Ascending aorta (tissue), 2 donors: Measurements from ENCODE around the gene TASOR2. TPM values are rescaled to one million over a fixed set of nuclear protein-coding genes. Genes with fewer than 3 reads are reported as not detected.

Experiments used
- DNase-seq, 2 donors: peaks; one replicate each; pipeline ENCODE4 v3.0.0-alpha.2; 2019; ENCODE audit warnings: low spot score in 2 of 2
- H3K27ac ChIP-seq, 2 donors: fragments of 200-600 bp; sonication (generic); one replicate each; pipeline ENCODE4 v1.5.1; 2016 to 2017; ENCODE audit warnings: mild to moderate bottlenecking in 1 of 2
- H3K27me3 ChIP-seq: fragments of 200-600 bp; sonication (generic); one replicate; pipeline ENCODE4 v1.5.1; 2017
- H3K36me3 ChIP-seq, 2 donors: fragments of 200-600 bp; sonication (generic); one replicate each; pipeline ENCODE4 v1.5.1; 2016
- H3K4me1 ChIP-seq, 2 donors: fragments of 200-600 bp; sonication (generic); one replicate each; pipeline ENCODE4 v1.5.1; 2016 to 2017; ENCODE audit warnings: mild to moderate bottlenecking in 1 of 2
- H3K4me3 ChIP-seq, 2 donors: fragments of 200-600 bp; sonication (generic); one replicate each; pipeline ENCODE4 v1.5.1; 2016 to 2017; ENCODE audit warnings: mild to moderate bottlenecking in 1 of 2
- H3K9me3 ChIP-seq, 2 donors: fragments of 200-600 bp; sonication (generic); one replicate each; pipeline ENCODE4 v1.5.1; 2016
- intact Hi-C: fragments of 100-400 bp; cut with DNase I; formaldehyde crosslinking; loops from one replicate; pipeline ENCODE4 v1.15.1; 2023
- total RNA-seq: library from RNA; depleted of rRNA; stranded (reverse); fragments of >200 nt; gene quantifications from one replicate; pipeline ENCODE4 v1.1.0, GENCODE V29; 2016
- TF ChIP-seq, protein P1 (sequence below), 3 experiments: fragments of 200-600 bp in 2 of 3; fragments of 450-650 bp in 1 of 3; sonication (generic) in 2 of 3; IDR thresholded peaks; one replicate each; pipeline ENCODE4 v1.5.1; 2016 to 2019; ENCODE audit warnings: antibody characterized with exemption in 3 of 3, mild to moderate bottlenecking in 1 of 3, moderate library complexity in 1 of 3

The TASOR2 gene
- total RNA-seq, 1 donor from 2014 or later: 12.2 TPM

DNA sequence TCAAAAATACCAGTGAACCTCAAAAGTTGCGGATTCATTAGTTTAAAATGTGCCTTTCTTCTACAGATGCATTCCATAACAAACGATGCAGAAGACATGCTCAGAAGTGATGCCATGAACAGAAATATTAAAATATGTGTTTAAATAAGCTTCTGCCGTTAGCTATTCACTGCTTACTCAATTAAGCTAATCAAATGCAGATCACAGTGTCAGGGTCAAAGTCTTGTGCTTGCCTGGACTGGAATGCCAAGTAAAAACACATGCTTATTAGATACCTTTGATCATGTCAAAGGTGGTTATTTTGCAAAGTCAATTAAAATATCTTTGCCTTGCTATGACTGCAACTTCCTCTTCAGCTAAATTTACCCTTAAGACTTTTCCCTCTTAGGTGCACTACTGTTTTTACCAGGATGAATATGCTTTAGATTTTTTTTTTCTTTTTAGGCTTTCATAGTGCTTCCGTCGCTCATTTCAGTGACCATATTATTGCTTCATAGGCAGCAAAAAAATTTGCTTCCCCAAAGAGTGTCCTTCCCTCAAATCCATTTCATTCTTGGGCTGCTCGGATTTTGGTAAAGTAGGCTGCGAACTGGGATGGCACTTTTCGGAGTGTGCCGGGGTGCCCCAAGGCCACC lies 19.1 kb upstream of the TASOR2 start:
- intact Hi-C loops: loop anchor here (2.0 kb wide), 1 partner anchor 33 kb away; no protein-coding TSS in a partner anchor
- no peaks in the 10 kb centered on the region for H3K9me3 ChIP-seq
- peak overlapping the region; percentile 78 to 99 for H3K4me3 ChIP-seq
- no peak for DNase-seq
- peak overlapping the region; percentile 73 to 85 for H3K27ac ChIP-seq
- TF ChIP-seq, protein P1, sequence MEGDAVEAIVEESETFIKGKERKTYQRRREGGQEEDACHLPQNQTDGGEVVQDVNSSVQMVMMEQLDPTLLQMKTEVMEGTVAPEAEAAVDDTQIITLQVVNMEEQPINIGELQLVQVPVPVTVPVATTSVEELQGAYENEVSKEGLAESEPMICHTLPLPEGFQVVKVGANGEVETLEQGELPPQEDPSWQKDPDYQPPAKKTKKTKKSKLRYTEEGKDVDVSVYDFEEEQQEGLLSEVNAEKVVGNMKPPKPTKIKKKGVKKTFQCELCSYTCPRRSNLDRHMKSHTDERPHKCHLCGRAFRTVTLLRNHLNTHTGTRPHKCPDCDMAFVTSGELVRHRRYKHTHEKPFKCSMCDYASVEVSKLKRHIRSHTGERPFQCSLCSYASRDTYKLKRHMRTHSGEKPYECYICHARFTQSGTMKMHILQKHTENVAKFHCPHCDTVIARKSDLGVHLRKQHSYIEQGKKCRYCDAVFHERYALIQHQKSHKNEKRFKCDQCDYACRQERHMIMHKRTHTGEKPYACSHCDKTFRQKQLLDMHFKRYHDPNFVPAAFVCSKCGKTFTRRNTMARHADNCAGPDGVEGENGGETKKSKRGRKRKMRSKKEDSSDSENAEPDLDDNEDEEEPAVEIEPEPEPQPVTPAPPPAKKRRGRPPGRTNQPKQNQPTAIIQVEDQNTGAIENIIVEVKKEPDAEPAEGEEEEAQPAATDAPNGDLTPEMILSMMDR (IDR thresholded peaks at IDR 0.05): no peak
- H3K27me3 ChIP-seq: no peaks in the 10 kb centered on the region
- no peaks in the 10 kb centered on the region for H3K36me3 ChIP-seq
- H3K4me1 ChIP-seq: peaks cover 0 to 17% of the 10 kb centered on the region in 2 donors

DNA sequence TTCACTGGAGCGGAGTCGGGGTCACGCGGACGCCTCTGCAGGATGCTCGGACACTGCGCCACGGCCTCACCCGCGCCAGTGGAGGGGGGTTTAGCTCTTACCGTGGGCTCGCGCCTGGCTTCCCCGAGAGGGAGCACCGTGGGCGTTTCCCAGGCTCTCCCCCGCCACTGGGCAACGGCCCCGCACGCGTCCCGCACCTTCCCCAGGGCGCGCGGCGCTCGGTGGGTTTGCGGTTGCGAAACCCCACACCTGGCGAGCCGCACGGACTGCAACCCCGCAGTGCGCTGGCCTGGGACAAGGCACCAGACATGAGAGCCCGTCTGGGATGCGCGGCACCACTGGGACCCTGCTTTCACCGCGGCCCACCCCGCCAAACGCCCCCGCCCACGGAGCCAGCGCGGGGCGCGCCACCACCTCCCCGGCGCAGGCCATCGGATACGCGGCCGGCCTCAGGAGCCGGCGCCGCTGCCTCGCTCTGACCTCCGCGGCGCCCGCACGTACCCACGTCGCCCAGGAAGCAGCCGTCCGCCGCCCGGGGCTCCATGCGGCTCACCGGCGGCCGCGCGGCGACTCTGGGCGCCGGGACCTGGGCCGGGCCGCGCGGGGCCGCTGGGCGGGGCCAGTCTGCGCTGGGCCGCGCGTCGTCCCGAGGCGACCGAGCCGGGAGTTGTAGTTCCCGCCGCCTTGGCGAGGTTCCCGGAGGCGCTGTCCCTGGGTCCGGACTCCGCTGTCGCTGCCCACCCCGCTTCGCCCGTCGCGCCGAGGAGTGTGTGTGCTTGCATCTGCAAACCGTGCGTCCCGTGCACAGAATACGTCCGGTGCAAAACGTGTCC lies 18.4 kb upstream of the TASOR2 start, which contains the start of gene ASB13:
ASB13 (minus strand) TSS at position 588 of the 833 bp plus-strand sequence; CDS start at position 544, 44 bp downstream.
- Histone ChIP-seq H3K4me1 (peaks cover 0 to 17% of the 10 kb centered on the region in 2 donors), H3K27me3 (no peaks in the 10 kb centered on the region), H3K27ac (peak within 1 kb of the TSS; percentile 73 to 85), H3K4me3 (peak within 1 kb of the TSS; percentile 78 to 99), H3K9me3 (no peaks in the 10 kb centered on the region), H3K36me3 (no peaks in the 10 kb centered on the region)
- intact Hi-C loops: loop anchor here (2.0 kb wide), 1 partner anchor 33 kb away; no protein-coding TSS in a partner anchor
- TF ChIP-seq, protein P1 (IDR thresholded peaks at IDR 0.05): no peak
- peak in 1 of 2 donors; percentile 78 for DNase-seq

DNA sequence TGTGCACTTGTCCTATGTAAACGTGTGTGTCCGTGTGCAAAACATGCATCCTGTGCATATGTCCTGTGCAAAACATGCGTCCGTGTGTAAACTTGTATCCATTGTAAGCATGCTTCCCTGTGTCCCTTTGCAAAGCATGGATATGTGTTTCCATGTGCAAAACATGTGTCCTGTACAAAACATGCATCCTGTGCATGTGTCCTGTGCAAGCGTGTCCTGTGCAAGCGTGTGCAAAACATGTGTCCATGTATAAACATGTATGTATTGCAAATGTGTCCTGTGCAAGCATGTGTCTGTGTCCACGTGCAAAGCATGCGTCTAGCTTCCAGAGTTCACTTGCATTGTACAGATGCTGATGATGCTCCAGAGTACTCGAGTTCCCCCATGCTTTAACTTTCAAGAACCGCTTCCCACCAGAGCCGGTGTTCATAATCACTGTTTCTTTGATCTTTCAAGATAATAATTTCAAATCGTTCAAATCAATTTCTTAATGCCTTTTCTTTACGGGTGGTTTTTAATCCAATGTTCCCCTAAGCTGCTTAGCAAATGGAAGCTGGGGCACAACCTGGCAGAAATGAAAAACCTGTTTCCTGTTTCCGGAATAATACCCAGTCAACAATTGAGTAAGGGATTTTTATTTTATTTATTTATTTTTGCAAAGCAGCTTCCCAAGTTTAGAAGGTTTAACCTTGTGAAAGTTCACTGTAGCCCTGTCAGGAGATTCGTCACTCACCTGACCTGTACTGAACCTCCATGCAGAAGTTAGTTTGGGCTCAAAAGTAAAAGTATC lies 17.6 kb upstream of the TASOR2 start:
- no peak overlapping the region for H3K27ac ChIP-seq

DNA sequence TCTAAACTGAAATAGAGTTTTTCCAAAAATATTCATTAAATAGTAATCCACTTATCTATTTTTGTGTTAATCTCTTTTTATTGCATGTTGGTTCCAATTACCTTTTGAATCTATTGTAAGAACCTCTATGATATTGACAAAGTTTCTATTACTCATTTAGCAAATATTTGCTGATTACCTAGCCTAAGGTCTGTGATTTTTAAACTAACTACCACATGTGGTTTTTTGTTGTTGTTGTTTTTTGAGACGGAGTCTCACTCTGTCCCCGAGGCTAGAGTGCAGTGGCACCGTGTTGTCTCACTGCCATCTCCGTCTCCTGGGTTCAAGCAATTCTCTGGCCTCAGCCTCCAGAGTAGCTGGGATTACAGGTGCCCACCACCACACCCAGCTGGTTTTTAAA lies 16.2 kb upstream of the TASOR2 start:
- Histone ChIP-seq H3K27ac (no peak overlapping the region), H3K36me3 (no peaks in the 10 kb centered on the region), H3K4me1 (peaks cover 0 to 15% of the 10 kb centered on the region in 2 donors), H3K4me3 (no peak overlapping the region), H3K9me3 (no peaks in the 10 kb centered on the region), H3K27me3 (no peaks in the 10 kb centered on the region)
- TF ChIP-seq, protein P1 (IDR thresholded peaks at IDR 0.05): no peak
- DNase-seq: no peak
- intact Hi-C loops: no loop called here

More for the DNA sequence above, 17.6 kb upstream of the TASOR2 start:
- Histone ChIP-seq H3K4me3 (peak overlapping the region; percentile 78 to 99), H3K9me3 (no peaks in the 10 kb centered on the region), H3K27me3 (no peaks in the 10 kb centered on the region), H3K4me1 (peaks cover 0 to 17% of the 10 kb centered on the region in 2 donors), H3K36me3 (no peaks in the 10 kb centered on the region)
- intact Hi-C loops: loop anchor here (2.0 kb wide), 1 partner anchor 34 kb away; no protein-coding TSS in a partner anchor
- TF ChIP-seq, protein P1 (IDR thresholded peaks at IDR 0.05): no peak
- no peak for DNase-seq

DNA sequence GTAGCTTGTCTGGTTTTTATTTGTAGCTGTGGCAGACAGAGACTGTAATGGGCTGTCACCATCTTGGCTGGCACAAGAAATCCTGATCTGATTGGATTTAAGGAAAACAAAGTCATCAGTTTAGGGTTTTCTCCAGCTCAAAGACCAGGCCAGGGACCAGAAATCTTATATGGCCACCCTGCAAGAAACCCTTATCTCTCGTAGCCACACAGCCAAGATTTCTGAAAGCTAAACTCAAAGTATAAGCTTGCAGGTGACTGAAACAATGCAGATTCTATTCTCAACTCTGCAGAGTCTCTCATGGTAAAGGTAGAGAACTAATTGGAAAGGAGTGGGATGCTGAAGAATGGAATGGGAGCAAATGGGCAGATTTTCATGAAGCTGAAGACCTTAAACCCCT lies 15.0 kb upstream of the TASOR2 start:
- DNase-seq: no peak
- TF ChIP-seq, protein P1 (IDR thresholded peaks at IDR 0.05): no peak
- Histone ChIP-seq H3K9me3 (no peaks in the 10 kb centered on the region), H3K36me3 (no peaks in the 10 kb centered on the region), H3K27me3 (no peaks in the 10 kb centered on the region), H3K4me1 (peaks cover 0 to 9% of the 10 kb centered on the region in 2 donors), H3K4me3 (no peak overlapping the region), H3K27ac (no peak overlapping the region)
- intact Hi-C loops: no loop called here
